A549 (cell line): ENCODE measurements around the gene SRRM4. TPM values are rescaled to one million over a fixed set of nuclear protein-coding genes. Genes with fewer than 3 reads are reported as not detected.

Source experiments
- ATAC-seq, 2 experiments: fragments of 200-7000 bp in 1 of 2; fragments of >200 bp in 1 of 2; cut with Nextera tagmentation in 1 of 2; cut with Tn5 transposase in 1 of 2; 3 replicates each; pipeline versions ENCODE4 v1.8.0 to v1.9.1; 2018 to 2020; ENCODE audit warnings: mild to moderate bottlenecking in 1 of 2, moderate library complexity in 1 of 2
- CTCF ChIA-PET: fragments of 300-600 bp; sonication (Branson Sonifier 250); formaldehyde crosslinking; extraction: SDS; loops from one replicate; lab custom pipeline; 2021; ENCODE audit warnings: antibody characterized with exemption, inconsistent platforms; lab: Yijun Ruan, JAX
- POLR2A ChIA-PET: fragments of 350-600 bp; formaldehyde crosslinking; extraction: SDS; loops from one replicate; lab custom pipeline; 2021; ENCODE audit warnings: antibody characterized with exemption, inconsistent platforms; lab: Yijun Ruan, JAX
- DNase-seq, 2 experiments: peaks; one replicate each; pipeline versions ENCODE4 v3.0.0 to v3.0.0-alpha.2; 2011 to 2016; ENCODE audit warnings: low read depth in 1 of 2, low spot score in 1 of 2
- FAIRE-seq: peaks from 2 replicates; lab custom pipeline; 2011; peaks lifted over from hg19 to GRCh38; lab: Jason Lieb, UNC
- H3K27ac ChIP-seq, 2 experiments: fragments of >200 bp; sonication (Bioruptor Twin); formaldehyde crosslinking; 3 replicates each; pipeline ENCODE4 v1.5.1; 2016 to 2017
- H3K4me1 ChIP-seq: fragments of >200 bp; sonication (Bioruptor Twin); formaldehyde crosslinking; 3 replicates; pipeline ENCODE4 v1.6.1; 2016
- H3K4me2 ChIP-seq: fragments of >200 bp; sonication (Bioruptor Twin); formaldehyde crosslinking; 3 replicates; pipeline ENCODE4 v1.6.1; 2016
- H3K4me3 ChIP-seq: fragments of >200 bp; sonication (Bioruptor Twin); formaldehyde crosslinking; 3 replicates; pipeline ENCODE4 v1.5.1; 2016
- H3K9me3 ChIP-seq: fragments of >200 bp; sonication (Bioruptor Twin); formaldehyde crosslinking; 3 replicates; pipeline ENCODE4 v1.6.1; 2016
- CBX2 ChIP-seq: fragments of 200-600 bp; sonication (generic); IDR thresholded peaks from 2 replicates; pipeline ENCODE4 v1.6.1; 2016; ENCODE audit warnings: low read depth, mild to moderate bottlenecking, borderline replicate concordance
- CBX8 ChIP-seq: fragments of 200-600 bp; sonication (generic); IDR thresholded peaks from 2 replicates; pipeline ENCODE4 v1.6.1; 2016
- CHD2 ChIP-seq: fragments of 150-350 bp; IDR thresholded peaks from 2 replicates; pipeline ENCODE4 v1.6.1; 2014; ENCODE audit warnings: low read length; ENCODE audit not compliant: partially characterized antibody
- EHF ChIP-seq: fragments of 250-450 bp; sonication (Bioruptor Pico); IDR thresholded peaks from 2 replicates; pipeline ENCODE4 v1.5.0; 2020; ENCODE audit warnings: mild to moderate bottlenecking
- EP300 ChIP-seq, 2 experiments: fragments of >200 bp; sonication (Bioruptor Twin); formaldehyde crosslinking; IDR thresholded peaks; 2 replicates in 1 of 2; 3 replicates in 1 of 2; pipeline ENCODE4 v1.6.1; 2016 to 2017
- ESRRA ChIP-seq: fragments of 150-350 bp; IDR thresholded peaks from 2 replicates; pipeline ENCODE4 v1.6.1; 2014; ENCODE audit warnings: mild to moderate bottlenecking, low read length, borderline replicate concordance
- FOSB ChIP-seq: fragments of 250-450 bp; sonication (Bioruptor Pico); IDR thresholded peaks from 2 replicates; pipeline ENCODE4 v1.5.0; 2020; ENCODE audit warnings: mild to moderate bottlenecking, moderate library complexity
- HEYL ChIP-seq: fragments of 250-450 bp; sonication (Bioruptor Pico); IDR thresholded peaks from 2 replicates; pipeline ENCODE4 v1.8.0; 2021; ENCODE audit warnings: mild to moderate bottlenecking, moderate library complexity
- HOXB5 ChIP-seq: fragments of 250-450 bp; sonication (Bioruptor Pico); IDR thresholded peaks from 2 replicates; pipeline ENCODE4 v1.5.0; 2020; ENCODE audit warnings: mild to moderate bottlenecking, moderate library complexity
- JUN ChIP-seq, 2 experiments: fragments of >200 bp; sonication (Bioruptor Twin); formaldehyde crosslinking; IDR thresholded peaks; 2 replicates in 1 of 2; 3 replicates in 1 of 2; pipeline ENCODE4 v1.6.1; 2016 to 2017
- MYC ChIP-seq: IDR thresholded peaks from 2 replicates; pipeline ENCODE4 v1.6.1; 2012; ENCODE audit warnings: mild to moderate bottlenecking, inconsistent platforms, low read length, improper control_type of control experiment, borderline replicate concordance
- NPAS2 ChIP-seq: fragments of 250-450 bp; sonication (Bioruptor Pico); IDR thresholded peaks from 2 replicates; pipeline ENCODE4 v1.8.0; 2022; ENCODE audit warnings: mild to moderate bottlenecking, moderate library complexity, borderline replicate concordance
- POLR2A ChIP-seq: IDR thresholded peaks from 2 replicates; pipeline ENCODE4 v1.6.1; 2012; ENCODE audit warnings: mild to moderate bottlenecking, low read length
- POLR2AphosphoS2 ChIP-seq: conservative IDR thresholded peaks from 2 replicates; pipeline ENCODE4 v1.6.1; 2012; ENCODE audit warnings: low read length, improper control_type of control experiment, inconsistent platforms
- RAD21 ChIP-seq, 2 experiments: fragments of >200 bp in 1 of 2; sonication (Bioruptor Twin) in 1 of 2; formaldehyde crosslinking in 1 of 2; IDR thresholded peaks in 1 of 2; conservative IDR thresholded peaks in 1 of 2; 2 replicates in 1 of 2; 3 replicates in 1 of 2; pipeline ENCODE4 v1.6.1; 2012 to 2018; ENCODE audit warnings: inconsistent platforms in 1 of 2
- RNF2 ChIP-seq: fragments of 200-600 bp; sonication (generic); IDR thresholded peaks from 2 replicates; pipeline ENCODE4 v1.6.1; 2016; ENCODE audit warnings: low read depth, mild to moderate bottlenecking, antibody characterized with exemption, moderate library complexity, borderline replicate concordance
- SREBF2 ChIP-seq: fragments of 450-650 bp; IDR thresholded peaks from 2 replicates; pipeline ENCODE4 v1.6.1; 2014; ENCODE audit warnings: mild to moderate bottlenecking, moderate library complexity
- ZC3H11A ChIP-seq: fragments of 450-650 bp; IDR thresholded peaks from 2 replicates; pipeline ENCODE4 v1.6.1; 2014; ENCODE audit warnings: antibody characterized with exemption, mild to moderate bottlenecking
- ZFP36 ChIP-seq: fragments of 450-650 bp; IDR thresholded peaks from 2 replicates; pipeline ENCODE4 v1.6.1; 2014; ENCODE audit warnings: borderline replicate concordance; ENCODE audit not compliant: partially characterized antibody
- ZNF302 ChIP-seq: fragments of 250-450 bp; sonication (Bioruptor Pico); IDR thresholded peaks from 2 replicates; pipeline ENCODE4 v1.9.0; 2021; ENCODE audit warnings: inconsistent platforms, mild to moderate bottlenecking, moderate library complexity
- WGBS: methylation state at CpG from one replicate; pipeline ENCODE4 v1.1.6; 2017; ENCODE audit errors: missing lambda C conversion rate; 5-methylcytosine and 5-hydroxymethylcytosine counted together
- polyA plus RNA-seq, 4 experiments: library from polyadenylated mRNA; depleted of rRNA in 3 of 4; stranded (reverse); fragments of >200 nt; fragmentation: RNase III in 1 of 4; extraction: RNeasy Plus Mini Kit Qiagen cat#74134 plus additional on column Dnase treatment in 1 of 4; gene quantifications; 2 replicates in 3 of 4; 3 replicates in 1 of 4; pipeline ENCODE4 v1.2.3, GENCODE V29; 2011 to 2017
- TF ChIP-seq, protein P1 (sequence below): fragments of >200 bp; sonication (Bioruptor Twin); formaldehyde crosslinking; IDR thresholded peaks from 3 replicates; pipeline ENCODE4 v1.5.1; 2016
- TF ChIP-seq, protein P2 (sequence below): IDR thresholded peaks from 2 replicates; pipeline ENCODE4 v1.6.1; 2012
- TF ChIP-seq, protein P3 (sequence below): fragments of 250-450 bp; sonication (Bioruptor Pico); IDR thresholded peaks from 2 replicates; pipeline ENCODE4 v1.5.0; 2020; ENCODE audit warnings: low read depth, mild to moderate bottlenecking, moderate library complexity
- TF ChIP-seq, protein P4 (sequence below): fragments of 200-600 bp; sonication (generic); IDR thresholded peaks from 2 replicates; pipeline ENCODE4 v1.6.1; 2016; ENCODE audit warnings: antibody characterized with exemption, mild to moderate bottlenecking, moderate library complexity
- TF ChIP-seq, protein P5 (sequence below): fragments of >200 bp; sonication (Bioruptor Twin); formaldehyde crosslinking; IDR thresholded peaks from 2 replicates; pipeline ENCODE4 v1.6.1; 2016

The SRRM4 gene
- polyA plus RNA-seq, 2 of the 4 experiments (the other 2 are of a cell fraction): not detected

DNA sequence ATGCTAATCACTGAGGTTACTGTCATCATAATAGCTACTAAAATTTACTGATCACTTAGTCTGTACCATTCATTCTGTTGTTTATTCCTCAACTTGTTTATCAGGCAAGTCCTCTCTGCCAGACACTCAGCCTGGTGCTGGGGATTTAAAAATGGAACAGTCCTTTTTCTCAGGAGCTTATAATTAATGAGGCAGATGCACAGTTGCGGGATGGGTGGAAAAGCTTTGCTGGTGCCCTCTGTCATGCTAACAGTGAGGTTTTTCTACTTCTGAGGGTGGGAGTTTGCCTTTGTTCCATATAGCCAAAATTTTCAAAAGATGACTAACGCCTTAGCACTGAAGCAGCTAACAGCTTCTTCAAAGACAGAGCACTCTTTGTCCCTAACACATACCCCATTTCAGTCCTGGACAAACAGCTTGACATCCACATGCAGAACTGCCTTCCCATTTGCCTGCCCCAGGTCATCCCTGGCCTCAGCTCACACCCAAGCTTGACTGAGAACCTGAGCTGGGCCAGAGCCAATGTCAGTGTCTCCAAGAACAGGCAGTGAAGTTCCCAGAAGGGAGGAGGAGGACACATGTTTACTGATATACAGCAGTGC, 166.6 kb downstream of the SRRM4 start (continued):
- TF ChIP-seq MYC: no peak
- TF ChIP-seq, protein P1, sequence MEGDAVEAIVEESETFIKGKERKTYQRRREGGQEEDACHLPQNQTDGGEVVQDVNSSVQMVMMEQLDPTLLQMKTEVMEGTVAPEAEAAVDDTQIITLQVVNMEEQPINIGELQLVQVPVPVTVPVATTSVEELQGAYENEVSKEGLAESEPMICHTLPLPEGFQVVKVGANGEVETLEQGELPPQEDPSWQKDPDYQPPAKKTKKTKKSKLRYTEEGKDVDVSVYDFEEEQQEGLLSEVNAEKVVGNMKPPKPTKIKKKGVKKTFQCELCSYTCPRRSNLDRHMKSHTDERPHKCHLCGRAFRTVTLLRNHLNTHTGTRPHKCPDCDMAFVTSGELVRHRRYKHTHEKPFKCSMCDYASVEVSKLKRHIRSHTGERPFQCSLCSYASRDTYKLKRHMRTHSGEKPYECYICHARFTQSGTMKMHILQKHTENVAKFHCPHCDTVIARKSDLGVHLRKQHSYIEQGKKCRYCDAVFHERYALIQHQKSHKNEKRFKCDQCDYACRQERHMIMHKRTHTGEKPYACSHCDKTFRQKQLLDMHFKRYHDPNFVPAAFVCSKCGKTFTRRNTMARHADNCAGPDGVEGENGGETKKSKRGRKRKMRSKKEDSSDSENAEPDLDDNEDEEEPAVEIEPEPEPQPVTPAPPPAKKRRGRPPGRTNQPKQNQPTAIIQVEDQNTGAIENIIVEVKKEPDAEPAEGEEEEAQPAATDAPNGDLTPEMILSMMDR: no peak
- TF ChIP-seq, protein P2, sequence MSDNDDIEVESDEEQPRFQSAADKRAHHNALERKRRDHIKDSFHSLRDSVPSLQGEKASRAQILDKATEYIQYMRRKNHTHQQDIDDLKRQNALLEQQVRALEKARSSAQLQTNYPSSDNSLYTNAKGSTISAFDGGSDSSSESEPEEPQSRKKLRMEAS: no peak
- TF ChIP-seq HEYL (CRISPR knock-in tag): no peak
- TF ChIP-seq EHF: no peak
- TF ChIP-seq, protein P3, sequence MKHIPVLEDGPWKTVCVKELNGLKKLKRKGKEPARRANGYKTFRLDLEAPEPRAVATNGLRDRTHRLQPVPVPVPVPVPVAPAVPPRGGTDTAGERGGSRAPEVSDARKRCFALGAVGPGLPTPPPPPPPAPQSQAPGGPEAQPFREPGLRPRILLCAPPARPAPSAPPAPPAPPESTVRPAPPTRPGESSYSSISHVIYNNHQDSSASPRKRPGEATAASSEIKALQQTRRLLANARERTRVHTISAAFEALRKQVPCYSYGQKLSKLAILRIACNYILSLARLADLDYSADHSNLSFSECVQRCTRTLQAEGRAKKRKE: no peak
- no peak for TF ChIP-seq FOSB

DNA sequence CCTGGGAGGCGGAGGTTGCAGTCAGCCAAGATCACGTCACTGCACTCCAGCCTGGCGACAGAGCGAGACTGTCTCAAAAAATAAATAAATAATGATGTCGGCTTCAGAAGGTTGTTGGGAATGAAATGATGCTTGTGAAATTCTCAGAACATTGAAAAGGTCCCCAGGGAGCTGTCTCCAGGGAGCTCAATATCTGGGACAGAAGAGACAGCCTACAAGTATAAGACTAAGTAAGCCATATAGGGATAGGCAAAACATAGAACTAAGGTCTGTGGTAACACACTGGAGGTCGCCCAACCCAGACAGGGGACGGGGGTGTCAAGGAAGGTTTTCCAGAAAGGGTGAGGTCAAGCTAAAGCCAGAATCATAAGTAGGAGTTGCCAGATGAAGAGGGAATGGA, 167.9 kb downstream of the SRRM4 start:
- FAIRE-seq: no peak
- WGBS: 33% methylated on average over 7 of the region's 7 CpGs
- TF ChIP-seq ZNF302 (CRISPR knock-in tag) (no peak), ESRRA (no peak), NPAS2 (CRISPR knock-in tag) (no peak), SREBF2 (no peak), CBX8 (no peak), RAD21 (conservative IDR thresholded peaks at IDR 0.05 in 1 of 2, IDR thresholded peaks at IDR 0.05 in 1 of 2) (no peak)
- TF ChIP-seq, all 56 proteins: peak for 0
- ChIA-PET POLR2A (no interaction called here), CTCF (no interaction called here)
- ATAC-seq: no peak
- no peak overlapping the region for H3K27ac ChIP-seq
- H3K9me3 ChIP-seq: 0 out of 3 replicates have a peak, but pooled peaks cover 5% of the 10 kb centered on the region
- DNase-seq: no peak
- no peak overlapping the region for H3K4me2 ChIP-seq
- H3K4me3 ChIP-seq: no peak overlapping the region
- H3K4me1 ChIP-seq: no peaks in the 10 kb centered on the region

DNA sequence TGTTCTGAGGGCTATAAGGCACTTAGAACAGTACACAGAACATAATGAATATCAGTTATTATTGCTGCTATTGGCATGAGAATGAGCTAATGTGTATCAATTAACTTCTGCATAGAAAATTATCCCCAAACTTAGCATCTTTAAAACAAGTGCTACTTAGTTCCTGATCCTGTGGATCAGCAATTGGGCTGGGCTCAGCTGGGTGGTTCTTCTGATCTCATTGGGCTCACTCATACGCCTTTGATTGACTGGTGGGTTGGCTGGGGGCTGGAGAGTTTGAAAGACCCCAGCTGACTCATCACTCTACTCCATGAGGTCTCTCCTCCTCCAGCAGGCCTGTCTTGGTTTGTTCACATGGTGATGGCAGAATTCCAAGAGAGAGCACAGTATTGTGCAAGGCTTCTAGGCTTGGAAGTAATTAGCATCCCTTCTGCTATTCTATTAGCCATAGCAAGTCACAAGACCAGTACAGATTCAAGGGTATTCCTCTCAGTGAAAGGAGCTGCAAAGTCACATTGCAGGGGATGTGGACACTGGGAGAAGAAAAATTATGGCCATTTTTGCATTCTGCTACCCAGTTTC, 170.2 kb downstream of the SRRM4 start:
- no peak overlapping the region for H3K4me2 ChIP-seq
- no peak for FAIRE-seq
- TF ChIP-seq, protein P4, sequence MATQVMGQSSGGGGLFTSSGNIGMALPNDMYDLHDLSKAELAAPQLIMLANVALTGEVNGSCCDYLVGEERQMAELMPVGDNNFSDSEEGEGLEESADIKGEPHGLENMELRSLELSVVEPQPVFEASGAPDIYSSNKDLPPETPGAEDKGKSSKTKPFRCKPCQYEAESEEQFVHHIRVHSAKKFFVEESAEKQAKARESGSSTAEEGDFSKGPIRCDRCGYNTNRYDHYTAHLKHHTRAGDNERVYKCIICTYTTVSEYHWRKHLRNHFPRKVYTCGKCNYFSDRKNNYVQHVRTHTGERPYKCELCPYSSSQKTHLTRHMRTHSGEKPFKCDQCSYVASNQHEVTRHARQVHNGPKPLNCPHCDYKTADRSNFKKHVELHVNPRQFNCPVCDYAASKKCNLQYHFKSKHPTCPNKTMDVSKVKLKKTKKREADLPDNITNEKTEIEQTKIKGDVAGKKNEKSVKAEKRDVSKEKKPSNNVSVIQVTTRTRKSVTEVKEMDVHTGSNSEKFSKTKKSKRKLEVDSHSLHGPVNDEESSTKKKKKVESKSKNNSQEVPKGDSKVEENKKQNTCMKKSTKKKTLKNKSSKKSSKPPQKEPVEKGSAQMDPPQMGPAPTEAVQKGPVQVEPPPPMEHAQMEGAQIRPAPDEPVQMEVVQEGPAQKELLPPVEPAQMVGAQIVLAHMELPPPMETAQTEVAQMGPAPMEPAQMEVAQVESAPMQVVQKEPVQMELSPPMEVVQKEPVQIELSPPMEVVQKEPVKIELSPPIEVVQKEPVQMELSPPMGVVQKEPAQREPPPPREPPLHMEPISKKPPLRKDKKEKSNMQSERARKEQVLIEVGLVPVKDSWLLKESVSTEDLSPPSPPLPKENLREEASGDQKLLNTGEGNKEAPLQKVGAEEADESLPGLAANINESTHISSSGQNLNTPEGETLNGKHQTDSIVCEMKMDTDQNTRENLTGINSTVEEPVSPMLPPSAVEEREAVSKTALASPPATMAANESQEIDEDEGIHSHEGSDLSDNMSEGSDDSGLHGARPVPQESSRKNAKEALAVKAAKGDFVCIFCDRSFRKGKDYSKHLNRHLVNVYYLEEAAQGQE: no peak
- no peak for TF ChIP-seq ZFP36
- TF ChIP-seq ZC3H11A: no peak
- TF ChIP-seq, protein P3: no peak
- TF ChIP-seq EP300 (IDR thresholded peaks at IDR 0.05): no peak
- no peak for TF ChIP-seq POLR2A
- TF ChIP-seq POLR2AphosphoS2: no peak
- no peak for TF ChIP-seq CBX2
- TF ChIP-seq JUN (IDR thresholded peaks at IDR 0.05): no peak
- TF ChIP-seq, protein P5, sequence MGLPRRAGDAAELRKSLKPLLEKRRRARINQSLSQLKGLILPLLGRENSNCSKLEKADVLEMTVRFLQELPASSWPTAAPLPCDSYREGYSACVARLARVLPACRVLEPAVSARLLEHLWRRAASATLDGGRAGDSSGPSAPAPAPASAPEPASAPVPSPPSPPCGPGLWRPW: no peak
- no peak for TF ChIP-seq CHD2
- no peak for TF ChIP-seq HOXB5 (CRISPR knock-in tag)
- TF ChIP-seq MYC: no peak
- no peak for TF ChIP-seq HEYL (CRISPR knock-in tag)
- TF ChIP-seq RNF2: no peak
- TF ChIP-seq, all 56 proteins: peak for 0
- DNase-seq: no peak
- 0 out of 3 replicates have a peak, but pooled peaks cover 5% of the 10 kb centered on the region for H3K9me3 ChIP-seq
- no peak overlapping the region for H3K27ac ChIP-seq
- H3K4me3 ChIP-seq: no peak overlapping the region
- CTCF ChIA-PET: no interaction called here
- no peaks in the 10 kb centered on the region for H3K4me1 ChIP-seq
- POLR2A ChIA-PET: no interaction called here
- no peak for ATAC-seq
- WGBS: 8% methylated on average over 1 of the region's 1 CpG
